Ovary (tissue), 9 donors: ENCODE data around the gene TRPM2. TPM values are rescaled to one million over a fixed set of nuclear protein-coding genes. Genes with fewer than 3 reads are reported as not detected.

ENCODE experiments used
- DNase-seq, 5 donors: peaks; one replicate each; pipeline ENCODE4 v3.0.0-alpha.2; 2019 to 2020
- H3K27ac ChIP-seq, 2 donors: fragments of 200-600 bp; one replicate each; pipeline versions ENCODE4 v1.5.1 to v1.8.0; 2019 to 2022
- H3K27me3 ChIP-seq: fragments of 200-600 bp; one replicate; pipeline ENCODE4 v1.8.0; 2022
- H3K36me3 ChIP-seq: fragments of 200-600 bp; sonication (generic); one replicate; pipeline ENCODE4 v1.5.1; 2019
- H3K4me1 ChIP-seq: one replicate; pipeline ENCODE4 v1.8.1; 2013; ENCODE audit warnings: mild to moderate bottlenecking, moderate library complexity; ENCODE audit not compliant: insufficient read depth
- H3K4me3 ChIP-seq: fragments of 200-600 bp; sonication (generic); one replicate; pipeline ENCODE4 v1.5.1; 2017
- H3K9me3 ChIP-seq, 2 donors: fragments of 200-600 bp in 1 of 2; sonication (generic) in 1 of 2; one replicate each; pipeline versions ENCODE4 v1.5.1 to v1.8.1; 2013 to 2019; ENCODE audit warnings: mild to moderate bottlenecking in 1 of 2, moderate library complexity in 1 of 2
- CTCF ChIP-seq, 3 donors: fragments of 450-650 bp in 2 of 3; fragments of 200-600 bp in 1 of 3; IDR thresholded peaks; one replicate each; pipeline versions ENCODE4 v1.5.1 to v1.8.0; 2016 to 2022; ENCODE audit warnings: antibody characterized with exemption in 3 of 3, mild to moderate bottlenecking in 1 of 3
- EP300 ChIP-seq: sonication (generic); formaldehyde crosslinking; IDR thresholded peaks from one replicate; pipeline ENCODE4 v1.6.1; 2017; ENCODE audit warnings: antibody characterized with exemption
- POLR2A ChIP-seq: fragments of 450-650 bp; IDR thresholded peaks from one replicate; pipeline ENCODE4 v1.6.1; 2017; ENCODE audit warnings: antibody characterized with exemption, mild to moderate bottlenecking, moderate library complexity
- WGBS, 3 donors: extraction: QIAGEN DNeasy Blood & Tissue Kit in 1 of 3; methylation state at CpG; one replicate each; pipeline versions ENCODE4 v1.1.5 to v1.1.7; 2013 to 2017; 5-methylcytosine and 5-hydroxymethylcytosine counted together
- intact Hi-C, 4 donors: fragments of 100-400 bp; cut with DNase I; formaldehyde crosslinking; loops; one replicate each; pipeline versions ENCODE4 v1.11.0 to v1.15.1; 2022 to 2023
- polyA plus RNA-seq, 2 donors: library from polyadenylated mRNA; stranded (reverse); fragments of 200-250 nt in 1 of 2; fragments of 350-450 nt in 1 of 2; fragmentation: Illumina TruSeq in 1 of 2; extraction: RNeasy Lipid Tissue Mini Kit (QIAGEN cat#74804) in 1 of 2; gene quantifications; one replicate each; pipeline ENCODE4 v1.2.3, GENCODE V29; 2013 to 2014
- total RNA-seq, 7 donors: library from RNA; depleted of rRNA in 2 of 7; stranded (reverse); fragments of >200 nt in 2 of 7; fragmentation: NEBNext Ultra II Directional in 3 of 7; extraction: Animal tissue kit (Norgen Biotek cat#: 25700) in 3 of 7; gene quantifications; one replicate each; pipeline versions ENCODE4 v1.1.0 to v1.2.4, GENCODE V29; 2016 to 2023
- donor health status: DM: no; HTN: no; CAD: no; lungs with moderate emphysema.
- donor health status: DM: no; HTN: no; CAD: no.
- donor health status: Bipolar disorder and iron deficiency.
- donor health status: DM: yes; HTN: yes; CAD: no.
- donor health status: DM: no; HTN: no; CAD: no.
- donor health status: DM: yes; HTN: yes; CAD: no.

The TRPM2 gene
- total and polyA plus RNA-seq, 9 donors, result 0.48 to 7.0 (median 1.8) TPM

- Histone ChIP-seq H3K9me3 (peaks cover 0 to 6% of the 10 kb centered on the region in 2 donors), H3K4me1 (no peaks in the 10 kb centered on the region), H3K4me3 (no peak overlapping the region), H3K36me3 (no peaks in the 10 kb centered on the region), H3K27me3 (no peaks in the 10 kb centered on the region), H3K27ac (no peak overlapping the region)
- TF ChIP-seq EP300, result no peak
- TF ChIP-seq CTCF (IDR thresholded peaks at IDR 0.05), result no peak
- no peak for TF ChIP-seq POLR2A
- WGBS, 3 donors, result 67 to 82% (median 76%) methylated on average over 10 of the region's 10 CpGs
- no peak for DNase-seq
- intact Hi-C loops, result no loop called here
Observed at GRCh38 chr21:44485796-44486195, 132.4 kb downstream of the TRPM2 start.

- Histone ChIP-seq H3K9me3 (peaks cover 0 to 6% of the 10 kb centered on the region in 2 donors), H3K27me3 (no peaks in the 10 kb centered on the region), H3K27ac (no peak overlapping the region), H3K4me3 (no peak overlapping the region), H3K36me3 (no peaks in the 10 kb centered on the region), H3K4me1 (no peaks in the 10 kb centered on the region)
- WGBS, 3 donors, result 72 to 85% (median 85%) methylated on average over 16 of the region's 16 CpGs
- TF ChIP-seq POLR2A, result no peak
- TF ChIP-seq EP300, result no peak
- no peak for TF ChIP-seq CTCF (IDR thresholded peaks at IDR 0.05)
- no peak for DNase-seq
- intact Hi-C loops, result no loop called here
Observed at GRCh38 chr21:44486302-44486701, 132.9 kb downstream of the TRPM2 start.

GRCh38 chr21:44487831-44488230, 134.4 kb downstream of the TRPM2 start:
- intact Hi-C loops, result no loop called here

GRCh38 chr21:44489962-44490361, 136.5 kb downstream of the TRPM2 start:
- TF ChIP-seq EP300 (no peak), POLR2A (no peak), CTCF (IDR thresholded peaks at IDR 0.05) (no peak)
- Histone ChIP-seq H3K4me3 (no peak overlapping the region), H3K27me3 (no peaks in the 10 kb centered on the region), H3K27ac (no peak overlapping the region), H3K4me1 (no peaks in the 10 kb centered on the region), H3K9me3 (peaks cover 0 to 6% of the 10 kb centered on the region in 2 donors), H3K36me3 (no peaks in the 10 kb centered on the region)
- no peak for DNase-seq
- WGBS, 3 donors, result 30 to 34% (median 31%) methylated on average over 7 of the region's 7 CpGs
- intact Hi-C loops, result no loop called here

More at GRCh38 chr21:44487831-44488230, 134.4 kb downstream of the TRPM2 start:
- 23 to 29% (median 29%) methylated on average over 4 of the region's 4 CpGs for whole genome bisulfite sequencing, 3 donors
- H3K4me1 ChIP-seq, result no peaks in the 10 kb centered on the region
- H3K9me3 ChIP-seq, result peaks cover 0 to 6% of the 10 kb centered on the region in 2 donors
- DNase-seq, result no peak
- no peaks in the 10 kb centered on the region for H3K27me3 ChIP-seq
- H3K27ac ChIP-seq, result no peak overlapping the region
- TF ChIP-seq CTCF (IDR thresholded peaks at IDR 0.05), result no peak
- no peaks in the 10 kb centered on the region for H3K36me3 ChIP-seq
- H3K4me3 ChIP-seq, result no peak overlapping the region
